Measurements from ENCODE around the gene DLGAP1.
A peak's percentile ranks its signal among the peaks of the same experiment; 100 is the strongest.

Gene DLGAP1

DNA sequence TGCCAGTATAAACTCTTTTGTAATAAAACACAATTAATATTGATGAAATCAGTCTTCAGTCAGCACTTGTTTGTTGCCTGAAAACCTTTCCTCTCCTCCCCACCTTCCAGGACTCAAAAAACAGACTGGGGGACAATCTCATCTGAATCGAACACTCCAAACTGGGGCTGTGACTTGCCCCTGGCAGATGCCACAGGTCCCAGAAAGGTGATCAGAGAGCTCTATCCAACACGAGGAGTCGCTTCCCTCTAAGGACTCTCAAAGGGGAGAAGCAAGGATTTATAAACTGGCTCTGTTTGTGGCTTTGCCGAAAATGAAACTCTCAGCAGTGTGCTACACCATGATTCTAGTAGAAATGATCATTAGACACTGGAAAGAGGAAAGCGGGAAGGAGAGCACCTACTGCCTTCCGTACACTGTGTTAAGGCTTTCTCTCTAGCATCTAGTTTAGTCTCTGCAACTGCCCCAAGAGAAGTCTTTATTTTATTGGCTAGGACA is 805.9 kb downstream of the DLGAP1 start:
- DNase-seq: no peak

- no peak for DNase-seq
These were observed 806.5 kb downstream of the DLGAP1 start for GRCh38 chr18:3648641-3649040.

DNA sequence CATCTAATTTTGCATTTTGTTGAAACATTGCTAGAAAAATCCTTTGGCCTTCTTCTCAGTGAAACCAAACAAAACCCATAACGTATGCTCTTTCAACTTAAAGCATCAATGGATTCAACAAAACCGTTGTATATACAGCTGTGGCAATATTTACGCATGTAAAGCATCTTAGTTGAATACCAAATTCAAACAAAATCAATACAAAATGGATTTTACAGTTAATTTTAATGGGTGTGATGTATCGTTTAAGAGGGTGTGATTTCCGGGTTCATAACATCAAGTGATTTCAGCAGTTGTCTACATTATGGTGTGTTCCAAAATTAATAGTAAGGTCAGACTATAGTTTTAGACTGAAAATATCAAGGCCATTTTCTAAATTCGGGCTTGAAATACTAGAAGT is 806.9 kb downstream of the DLGAP1 start:
- DNase-seq: no peak

DNA sequence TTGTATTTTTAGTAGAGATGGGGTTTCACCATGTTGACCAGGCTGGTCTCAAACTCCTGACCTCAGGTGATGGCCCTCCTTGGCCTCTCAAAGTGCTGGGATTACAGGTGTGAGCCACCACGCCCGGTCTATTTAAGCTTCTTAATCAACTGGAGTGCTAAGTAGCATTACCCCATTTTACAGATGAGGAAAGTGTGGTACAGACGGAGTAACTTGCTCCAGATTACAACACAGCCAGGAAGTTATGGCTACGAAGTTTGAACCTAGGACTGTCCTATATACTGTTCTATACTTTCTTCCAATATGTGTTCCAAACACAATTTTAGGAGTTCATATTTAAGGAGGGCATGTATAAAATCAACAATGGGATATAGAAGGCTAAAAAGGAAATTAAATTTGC is 807.5 kb downstream of the DLGAP1 start:
- no peak for DNase-seq

- no peak for DNase-seq
These were observed 809.5 kb downstream of the DLGAP1 start for GRCh38 chr18:3645384-3646156.

GRCh38 chr18:3634250-3634939 is 820.7 kb downstream of the DLGAP1 start:
- DNase-seq: no peak

DNA sequence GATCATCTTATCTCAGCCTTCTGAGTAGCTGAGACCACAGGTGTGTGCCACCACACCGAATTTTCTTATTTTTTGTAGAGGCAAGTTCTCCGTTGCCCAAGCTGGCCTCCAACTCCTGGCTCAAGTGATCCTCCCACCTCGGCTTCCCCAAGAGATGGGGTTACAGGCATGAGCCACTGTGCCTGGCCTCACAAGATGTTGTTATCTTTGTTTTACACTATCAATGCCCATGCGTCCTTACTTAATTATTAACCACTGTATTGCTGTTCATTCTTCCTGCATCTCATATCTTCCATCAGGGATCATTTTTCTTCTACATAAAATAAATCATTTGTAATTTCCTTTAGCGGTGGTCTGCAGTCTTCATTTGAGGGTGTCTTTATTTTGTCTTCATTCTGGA is 823.2 kb downstream of the DLGAP1 start:
- no peak for DNase-seq

DNA sequence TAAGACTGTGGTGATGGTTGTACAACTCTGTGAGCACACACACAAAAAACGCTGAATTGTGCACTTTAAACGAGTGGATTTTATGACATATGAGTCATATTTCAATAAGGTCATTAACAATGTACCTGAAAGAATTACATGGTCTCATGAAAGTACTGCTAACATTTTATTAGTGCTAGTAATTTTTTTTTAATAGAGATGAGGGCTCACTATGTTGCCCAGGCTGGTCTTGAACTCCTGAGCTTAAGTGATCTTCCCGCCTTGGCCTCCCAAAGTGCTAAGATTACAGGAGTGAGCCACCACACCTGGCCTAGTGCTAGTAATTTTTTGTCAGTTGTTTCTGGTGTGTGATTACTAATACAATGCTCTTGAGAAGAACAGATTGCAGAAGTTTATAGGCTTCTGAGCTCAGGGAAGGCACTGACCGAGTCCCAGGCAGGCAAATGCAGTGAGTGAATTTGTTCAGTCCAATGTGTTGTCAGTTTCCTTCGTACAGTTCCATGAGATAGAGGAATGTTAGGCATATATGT is 828.1 kb downstream of the DLGAP1 start:
- DNase-seq: no peak

- DNase-seq: no peak
These were observed 829.4 kb downstream of the DLGAP1 start for GRCh38 chr18:3625742-3626091.

DNA sequence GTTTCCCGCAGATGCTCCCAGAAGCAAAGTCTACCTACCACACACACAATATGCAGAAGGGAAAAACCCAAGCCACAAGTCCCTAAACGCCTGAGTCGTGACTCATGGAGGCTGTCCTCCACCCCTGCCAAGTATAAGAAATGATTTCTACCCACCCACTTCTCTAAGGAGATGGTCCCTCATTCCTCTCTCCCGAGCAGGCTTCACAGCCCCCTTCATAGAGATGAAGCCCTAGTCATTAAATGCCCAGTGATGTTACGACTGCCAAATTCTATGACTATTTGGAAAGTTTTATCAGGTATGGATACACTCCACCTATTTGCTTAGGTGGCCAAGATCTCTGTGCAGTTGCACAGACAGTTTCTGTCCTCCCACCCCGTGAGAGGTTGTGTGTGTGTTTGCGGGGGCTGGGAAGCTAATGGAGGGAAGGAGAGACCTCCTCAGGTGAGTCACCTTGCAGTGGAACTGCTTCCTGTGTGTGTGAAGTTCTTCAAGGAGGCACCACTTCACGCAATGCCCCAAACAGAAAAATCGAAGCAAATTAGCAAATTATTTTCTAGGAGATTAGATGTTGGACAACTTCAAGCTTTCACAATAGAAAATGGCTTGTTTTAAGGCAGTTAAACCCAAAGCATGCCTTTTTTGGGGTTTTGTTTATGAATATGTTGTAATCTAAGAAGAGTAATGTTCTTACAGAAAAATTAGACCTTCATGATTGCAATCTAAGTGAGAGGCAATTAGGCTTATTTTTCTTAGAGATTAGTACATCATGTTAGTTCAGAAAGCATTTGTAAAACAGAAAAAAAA is 830.0 kb downstream of the DLGAP1 start:
- DNase-seq: peak; percentile 50 to 61

GRCh38 chr18:3624546-3624934 is 830.6 kb downstream of the DLGAP1 start:
- no peak for DNase-seq

DNA sequence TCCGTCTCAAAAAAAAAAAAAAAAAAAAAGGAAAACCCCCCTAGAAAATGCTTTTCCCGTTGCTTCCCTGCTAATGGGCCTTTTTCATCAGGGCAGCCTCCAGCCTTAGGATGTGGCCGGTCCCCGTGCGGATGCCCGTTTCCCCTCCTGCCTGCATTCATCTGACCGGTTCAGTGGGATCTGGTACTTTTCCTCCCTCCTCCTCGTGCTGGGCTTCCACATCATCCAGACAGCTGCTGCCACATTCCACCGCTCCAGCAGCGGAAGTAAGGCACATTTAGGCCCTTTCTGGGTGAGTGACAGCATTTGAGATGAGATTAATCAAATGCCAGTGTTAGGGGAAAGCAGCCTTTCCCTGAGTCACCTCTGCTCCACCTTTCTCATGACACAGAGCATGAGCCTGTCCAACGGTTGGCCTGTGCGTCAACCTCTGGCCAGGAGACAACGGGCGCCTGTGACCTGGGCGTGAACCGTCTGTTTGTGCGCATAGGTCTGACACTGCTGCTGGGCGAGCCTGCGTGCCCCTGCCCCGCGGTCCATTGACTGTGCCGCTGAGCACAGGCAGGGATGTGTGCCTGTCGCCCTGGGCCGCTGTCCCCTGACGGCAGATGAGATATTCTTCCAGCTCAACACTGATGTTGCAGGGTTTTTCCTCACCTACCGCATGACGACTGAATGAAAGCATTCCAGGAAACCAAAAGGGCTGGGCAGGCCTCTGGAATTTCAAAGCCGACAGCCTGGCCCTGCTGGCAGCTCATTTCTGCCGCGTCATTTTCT is 831.1 kb downstream of the DLGAP1 start:
- DNase-seq: no peak

DNA sequence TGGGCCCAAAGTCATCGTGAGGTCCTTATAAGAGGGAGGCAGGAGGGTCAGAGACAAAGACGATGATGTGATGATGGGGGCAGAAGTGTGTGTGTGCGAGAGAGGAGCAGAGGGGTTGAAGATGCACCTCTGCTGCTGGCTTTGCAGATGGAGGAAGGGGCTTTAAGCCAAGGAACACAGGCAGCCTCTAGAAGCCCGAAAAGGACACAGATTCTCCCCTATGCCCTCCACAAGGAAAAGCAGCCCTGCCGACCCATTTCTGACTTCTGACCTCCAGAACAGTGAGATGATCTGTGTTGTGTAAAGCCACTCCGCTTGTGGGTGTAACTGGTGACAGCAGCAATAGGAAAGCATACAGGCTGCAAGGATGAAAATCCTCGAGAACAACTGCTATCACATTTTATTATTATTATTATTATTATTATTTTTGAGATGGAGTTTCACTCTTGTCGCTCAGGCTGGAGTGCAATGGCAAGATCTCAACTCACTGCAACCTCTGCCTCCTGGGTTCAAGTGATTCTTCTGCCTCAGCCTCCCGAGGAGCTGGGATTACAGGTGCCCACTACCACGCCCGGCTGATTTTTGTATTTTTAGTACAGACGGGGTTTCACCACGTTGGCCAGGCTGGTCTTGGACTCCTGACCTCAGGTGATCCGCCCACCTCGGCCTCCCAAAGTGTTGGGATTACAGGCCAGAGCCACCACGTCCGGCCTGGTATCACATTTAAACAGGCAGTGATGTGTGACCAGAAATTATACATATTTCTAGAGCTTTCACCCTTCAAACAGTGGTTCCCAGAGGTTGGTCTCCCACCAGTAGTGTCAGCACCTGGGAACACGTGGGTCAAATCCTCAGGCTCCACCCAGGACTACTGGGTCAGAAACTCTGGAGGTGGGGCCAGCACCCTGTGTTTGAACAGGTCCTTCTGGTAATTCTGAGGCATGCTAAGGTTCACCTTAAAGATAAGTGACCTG is 834.7 kb downstream of the DLGAP1 start:
- no peak for DNase-seq

- DNase-seq: no peak
These were observed 835.4 kb downstream of the DLGAP1 start for GRCh38 chr18:3619746-3620145.

DNA sequence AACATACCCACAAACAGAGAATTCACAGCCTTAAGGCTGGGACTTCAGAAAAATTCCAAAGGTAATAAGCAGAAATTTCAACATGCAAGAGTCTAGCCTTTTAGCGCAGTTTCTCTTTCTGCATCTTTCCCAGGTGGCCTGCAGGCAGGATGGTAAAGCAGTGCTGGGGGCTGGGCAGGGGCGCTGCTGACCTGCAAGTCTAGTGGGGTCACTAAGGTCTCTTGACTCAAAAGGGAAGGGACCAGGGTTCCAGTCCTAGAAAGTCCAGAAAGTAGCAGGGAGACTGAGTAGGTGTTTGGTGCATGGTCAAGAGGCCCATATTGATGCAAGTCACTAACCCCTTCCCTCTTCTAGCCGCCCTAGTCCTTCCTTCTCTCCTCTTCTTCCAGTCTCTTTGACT is 835.9 kb downstream of the DLGAP1 start:
- DNase-seq: no peak

DNA sequence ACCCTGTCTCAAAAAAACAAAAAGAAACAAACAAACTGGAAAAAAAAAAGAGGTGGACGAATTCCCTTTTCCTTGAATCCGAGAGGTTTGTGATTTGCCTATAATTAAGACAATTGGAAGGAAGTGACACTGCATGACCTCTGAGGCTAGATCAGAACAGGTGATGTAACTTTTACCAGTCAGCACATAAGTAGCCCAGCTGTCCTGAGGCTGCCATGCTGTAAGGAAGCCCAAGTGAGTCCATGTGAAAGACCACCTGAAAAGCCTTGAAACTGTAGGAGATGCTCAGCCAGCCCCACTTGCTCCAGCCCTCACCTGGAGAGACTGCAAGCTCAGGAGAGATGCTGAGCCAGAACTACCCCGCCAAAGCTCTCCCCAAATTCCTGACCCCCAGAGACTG is 838.4 kb downstream of the DLGAP1 start:
- DNase-seq: no peak

DNA sequence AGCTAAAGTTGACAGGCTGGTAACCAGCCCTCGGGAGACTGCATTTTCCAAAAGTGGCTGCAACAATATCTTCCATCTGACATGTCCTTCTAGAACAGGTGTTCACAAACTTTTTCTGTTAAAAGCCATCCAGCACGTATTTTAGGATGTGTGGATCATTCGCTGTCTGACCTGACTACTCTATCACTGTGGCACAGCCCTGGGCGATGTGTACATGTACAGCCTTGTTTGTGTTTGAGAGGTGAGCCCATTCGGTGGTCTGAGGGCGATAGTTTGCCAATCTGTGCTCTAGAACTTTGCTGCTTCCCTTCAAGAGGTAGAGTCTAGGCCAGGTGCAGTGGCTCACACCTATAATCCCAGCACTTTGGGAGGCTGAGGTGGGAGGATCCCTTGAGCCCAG is 839.0 kb downstream of the DLGAP1 start:
- no peak for DNase-seq

- DNase-seq: no peak
These were observed 839.6 kb downstream of the DLGAP1 start for GRCh38 chr18:3615374-3615985.

GRCh38 chr18:3612315-3612714 is 842.8 kb downstream of the DLGAP1 start:
- DNase-seq: no peak

- no peak for DNase-seq
These were observed 843.6 kb downstream of the DLGAP1 start for GRCh38 chr18:3611313-3612090.

All from activated CD4-positive, alpha-beta T cell treated with anti-CD3 and anti-CD28 coated beads, Interleukin-2, amount 50 U/mL, for 4 hours (primary cell).